Neural cell (in vitro differentiated cells): ENCODE measurements around the gene SLC25A21. TPM values are rescaled to one million over a fixed set of nuclear protein-coding genes. Genes with fewer than 3 reads are reported as not detected.

Experiments
- H2AFZ ChIP-seq: fragments of 200-600, 300-800 bp; sonication (generic), shearing (Covaris generic); 2 replicates; pipeline ENCODE4 v1.6.0; 2014; ENCODE audit warnings: low read depth, mild to moderate bottlenecking, antibody characterized with exemption, low read length, moderate library complexity
- H3F3A ChIP-seq: fragments of 200-600 bp; shearing (Covaris generic); 2 replicates; pipeline ENCODE4 v1.6.1; 2016; ENCODE audit warnings: mild to moderate bottlenecking, moderate library complexity, mixed read lengths, antibody characterized with exemption, low read length; ENCODE audit not compliant: insufficient read depth, poor library complexity, severe bottlenecking
- H3K27ac ChIP-seq: fragments of 200-600, 300-800 bp; sonication (generic), shearing (Covaris generic); 2 replicates; pipeline ENCODE4 v1.5.1; 2014; ENCODE audit warnings: mild to moderate bottlenecking, low read length, moderate library complexity
- H3K27me3 ChIP-seq: fragments of 300-800, 200-600 bp; sonication (generic), shearing (Covaris generic); 2 replicates; pipeline ENCODE4 v1.6.0; 2014; ENCODE audit warnings: mild to moderate bottlenecking, low read depth, low read length, moderate library complexity; ENCODE audit not compliant: insufficient read depth
- H3K36me3 ChIP-seq: fragments of 300-800, 200-600 bp; sonication (generic), shearing (Covaris generic); 2 replicates; pipeline ENCODE4 v1.5.1; 2014; ENCODE audit warnings: mild to moderate bottlenecking, antibody characterized with exemption, low read length, moderate library complexity; ENCODE audit not compliant: insufficient read depth
- H3K4me2 ChIP-seq: fragments of 300-800, 200-600 bp; sonication (generic), shearing (Covaris generic); 2 replicates; pipeline ENCODE4 v1.6.0; 2014; ENCODE audit warnings: mild to moderate bottlenecking, low read length
- H3K4me3 ChIP-seq: fragments of 300-800, 200-600 bp; sonication (generic), shearing (Covaris generic); 2 replicates; pipeline ENCODE4 v1.5.1; 2014; ENCODE audit warnings: mild to moderate bottlenecking, low read length, moderate library complexity
- H3K79me2 ChIP-seq: fragments of 200-600 bp; shearing (Covaris generic); replicated peaks from 2 replicates; pipeline ENCODE4 v1.6.0; 2014; ENCODE audit warnings: mild to moderate bottlenecking, low read length, moderate library complexity; ENCODE audit not compliant: insufficient read depth
- H3K9ac ChIP-seq: fragments of 300-800, 200-600 bp; sonication (generic), shearing (Covaris generic); 2 replicates; pipeline ENCODE4 v1.6.1; 2016; ENCODE audit warnings: mild to moderate bottlenecking, low read length, mixed read lengths
- H3K9me2 ChIP-seq: fragments of 200-600 bp; shearing (Covaris generic); 2 replicates; pipeline ENCODE4 v1.6.1; 2016; ENCODE audit warnings: mild to moderate bottlenecking, low read length, mixed read lengths; ENCODE audit not compliant: insufficient read depth
- H3K9me3 ChIP-seq: fragments of 200-600, 300-800 bp; sonication (generic), shearing (Covaris generic); 2 replicates; pipeline ENCODE4 v1.6.1; 2016; ENCODE audit warnings: mild to moderate bottlenecking, mixed run types, low read length, moderate library complexity, mixed read lengths
- H4K20me1 ChIP-seq: fragments of 200-600 bp; shearing (Covaris generic); 2 replicates; pipeline ENCODE4 v1.6.1; 2016; ENCODE audit warnings: mild to moderate bottlenecking, mixed run types; ENCODE audit not compliant: insufficient read depth
- CTCF ChIP-seq: fragments of 450-650 bp; IDR thresholded peaks from 2 replicates; pipeline ENCODE4 v1.5.1; 2014; ENCODE audit warnings: antibody characterized with exemption, mild to moderate bottlenecking, moderate library complexity; ENCODE audit not compliant: poor library complexity, severe bottlenecking
- EP300 ChIP-seq: fragments of 450-650 bp; conservative IDR thresholded peaks from 2 replicates; pipeline ENCODE4 v1.6.1; 2014; ENCODE audit warnings: antibody characterized with exemption, mild to moderate bottlenecking, moderate library complexity; ENCODE audit not compliant: poor library complexity, severe bottlenecking
- EZH2 ChIP-seq: fragments of 200-600, 300-800 bp; shearing (Covaris generic), sonication (generic); IDR thresholded peaks from 2 replicates; pipeline ENCODE4 v1.6.1; 2014; ENCODE audit warnings: antibody characterized with exemption, low read length, borderline replicate concordance, mild to moderate bottlenecking; ENCODE audit not compliant: insufficient read depth, poor library complexity, severe bottlenecking
- MXI1 ChIP-seq: fragments of 450-650 bp; conservative IDR thresholded peaks from 2 replicates; pipeline ENCODE4 v1.6.1; 2014; ENCODE audit warnings: antibody characterized with exemption, mild to moderate bottlenecking; ENCODE audit not compliant: poor library complexity, severe bottlenecking
- POLR2AphosphoS5 ChIP-seq: IDR thresholded peaks from 2 replicates; pipeline ENCODE4 v1.6.1; 2012
- RAD21 ChIP-seq: fragments of 450-650 bp; conservative IDR thresholded peaks from 2 replicates; pipeline ENCODE4 v1.6.1; 2014; ENCODE audit warnings: antibody characterized with exemption, mild to moderate bottlenecking, moderate library complexity
- REST ChIP-seq: IDR thresholded peaks from 2 replicates; pipeline ENCODE4 v1.6.1; 2012; ENCODE audit warnings: borderline replicate concordance
- SMC3 ChIP-seq: fragments of 450-650 bp; conservative IDR thresholded peaks from 2 replicates; pipeline ENCODE4 v1.6.1; 2014; ENCODE audit warnings: antibody characterized with exemption, mild to moderate bottlenecking, moderate library complexity; ENCODE audit not compliant: poor library complexity
- TAF1 ChIP-seq: IDR thresholded peaks from 2 replicates; pipeline ENCODE4 v1.6.1; 2012; ENCODE audit warnings: low read depth
- polyA plus RNA-seq: library from polyadenylated mRNA; depleted of rRNA; stranded (reverse); fragments of >200 nt; gene quantifications from 2 replicates; pipeline ENCODE4 v1.2.3, GENCODE V29; 2014

The SLC25A21 gene
- polyA plus RNA-seq, 1 donor from 2014 or later = 0.35 TPM

- H3K9me2 ChIP-seq = no peaks in the 10 kb centered on the region
- no peak overlapping the region for H3K4me3 ChIP-seq
- no peaks in the 10 kb centered on the region for H3K36me3 ChIP-seq
- no peaks in the 10 kb centered on the region for H3F3A ChIP-seq
- H3K9me3 ChIP-seq = no peaks in the 10 kb centered on the region
- H3K79me2 ChIP-seq = no peaks in the 10 kb centered on the region
- no peak overlapping the region for H2AFZ ChIP-seq
- no peak for TF ChIP-seq MXI1
- TF ChIP-seq REST = no peak
- no peak for TF ChIP-seq SMC3
- no peak for TF ChIP-seq RAD21
- TF ChIP-seq TAF1 = no peak
- TF ChIP-seq POLR2AphosphoS5 = no peak
- no peak overlapping the region for H3K4me2 ChIP-seq
- H3K27me3 ChIP-seq = no peaks in the 10 kb centered on the region
- H3K9ac ChIP-seq = no peak overlapping the region
- H4K20me1 ChIP-seq = no peaks in the 10 kb centered on the region
- H3K27ac ChIP-seq = no peak overlapping the region
These were observed 448.9 kb downstream of the SLC25A21 start for GRCh38 chr14:36723530-36723929.

GRCh38 chr14:36721877-36722276 lies 450.5 kb downstream of the SLC25A21 start:
- no peak overlapping the region for H3K9ac ChIP-seq
- H3F3A ChIP-seq = no peaks in the 10 kb centered on the region
- no peak overlapping the region for H3K4me2 ChIP-seq
- no peaks in the 10 kb centered on the region for H3K9me3 ChIP-seq
- no peak overlapping the region for H2AFZ ChIP-seq
- H3K27me3 ChIP-seq = no peaks in the 10 kb centered on the region
- no peaks in the 10 kb centered on the region for H3K9me2 ChIP-seq
- H3K4me3 ChIP-seq = no peak overlapping the region
- no peaks in the 10 kb centered on the region for H3K36me3 ChIP-seq
- H3K79me2 ChIP-seq = no peaks in the 10 kb centered on the region
- no peak overlapping the region for H3K27ac ChIP-seq
- H4K20me1 ChIP-seq = no peaks in the 10 kb centered on the region
- TF ChIP-seq REST = no peak
- TF ChIP-seq RAD21 = no peak
- no peak for TF ChIP-seq MXI1
- TF ChIP-seq CTCF = no peak
- no peak for TF ChIP-seq EP300
- TF ChIP-seq EZH2 = no peak
- TF ChIP-seq TAF1 = no peak
- TF ChIP-seq POLR2AphosphoS5 = no peak
- TF ChIP-seq SMC3 = no peak
